NB4 (cell line): ENCODE measurements around the gene GDF10.

ENCODE experiments used
- CTCF ChIP-seq: IDR thresholded peaks from one replicate; pipeline ENCODE4 v1.5.1; 2012; ENCODE audit warnings: low read depth, low read length
- MYC ChIP-seq: IDR thresholded peaks from 2 replicates; pipeline ENCODE4 v1.6.1; 2011; ENCODE audit warnings: low read depth, low read length
- POLR2A ChIP-seq: IDR thresholded peaks from 2 replicates; pipeline ENCODE4 v1.6.1; 2011; ENCODE audit warnings: mild to moderate bottlenecking; ENCODE audit not compliant: insufficient read length; ENCODE audit errors: extremely low read depth

- TF ChIP-seq CTCF (no peak), POLR2A (no peak), MYC (no peak)
These were observed 23.9 kb upstream of the GDF10 start for GRCh38 chr10:47276071-47276470.
